Stimulated activated CD4-positive, alpha-beta T cell treated with anti-CD3 and anti-CD28 coated beads, Interleukin-2, amount 100 ng/mL, for 24 hours (primary cell): Measurements from ENCODE around the gene H19.

ENCODE experiments used
- DNase-seq, 2 donors: peaks; one replicate each; pipeline ENCODE4 v3.0.0-alpha.2; 2020

H19 gene

GRCh38 chr11:1997755-1998154 is at the start of gene H19:
TSS of gene H19 (minus strand) at chr11:1997842.
- DNase-seq: no peak

- DNase-seq: no peak
Observed at GRCh38 chr11:2041963-2042362, 44.3 kb upstream of the H19 start.

- no peak for DNase-seq
Observed at GRCh38 chr11:2041153-2041552, 43.5 kb upstream of the H19 start.

GRCh38 chr11:2039198-2039759 is 41.6 kb upstream of the H19 start:
- DNase-seq: no peak

GRCh38 chr11:2036863-2037486 is 39.3 kb upstream of the H19 start:
- DNase-seq: no peak

- no peak for DNase-seq
Observed at GRCh38 chr11:2035382-2035781, 37.7 kb upstream of the H19 start.

- DNase-seq: no peak
Observed at GRCh38 chr11:2031058-2031457, 33.4 kb upstream of the H19 start.

GRCh38 chr11:2027708-2028107 is 30.1 kb upstream of the H19 start:
- no peak for DNase-seq

GRCh38 chr11:2015025-2015424 is 17.4 kb upstream of the H19 start:
- no peak for DNase-seq

- no peak for DNase-seq
Observed at GRCh38 chr11:2012440-2012839, 14.8 kb upstream of the H19 start.

GRCh38 chr11:2004466-2004865 is 6.8 kb upstream of the H19 start:
- DNase-seq: no peak

GRCh38 chr11:2002807-2003206 is 5.2 kb upstream of the H19 start:
- DNase-seq: no peak

- no peak for DNase-seq
Observed at GRCh38 chr11:2002042-2002776, 4.6 kb upstream of the H19 start.

GRCh38 chr11:1998861-1999260 is 1.2 kb upstream of the H19 start:
- no peak for DNase-seq

- no peak for DNase-seq
Observed at GRCh38 chr11:1998290-1998689, 648 bp upstream of the H19 start.

- DNase-seq: no peak
Observed at GRCh38 chr11:1994121-1994520, 3.5 kb downstream of the H19 start.

- no peak for DNase-seq
Observed at GRCh38 chr11:1992111-1992510, 5.5 kb downstream of the H19 start.

GRCh38 chr11:1990872-1991578 is 6.6 kb downstream of the H19 start:
- no peak for DNase-seq

- DNase-seq: no peak
Observed at GRCh38 chr11:1989953-1990352, 7.7 kb downstream of the H19 start.

GRCh38 chr11:1988667-1989317 is 8.8 kb downstream of the H19 start:
- no peak for DNase-seq

- DNase-seq: no peak
Observed at GRCh38 chr11:1988174-1988573, 9.5 kb downstream of the H19 start.

GRCh38 chr11:1987024-1987423 is 10.6 kb downstream of the H19 start:
- no peak for DNase-seq

- DNase-seq: no peak
Observed at GRCh38 chr11:1983601-1983961, 14.1 kb downstream of the H19 start.
